ENCODE results near the gene MEI1.

The MEI1 gene

DNA sequence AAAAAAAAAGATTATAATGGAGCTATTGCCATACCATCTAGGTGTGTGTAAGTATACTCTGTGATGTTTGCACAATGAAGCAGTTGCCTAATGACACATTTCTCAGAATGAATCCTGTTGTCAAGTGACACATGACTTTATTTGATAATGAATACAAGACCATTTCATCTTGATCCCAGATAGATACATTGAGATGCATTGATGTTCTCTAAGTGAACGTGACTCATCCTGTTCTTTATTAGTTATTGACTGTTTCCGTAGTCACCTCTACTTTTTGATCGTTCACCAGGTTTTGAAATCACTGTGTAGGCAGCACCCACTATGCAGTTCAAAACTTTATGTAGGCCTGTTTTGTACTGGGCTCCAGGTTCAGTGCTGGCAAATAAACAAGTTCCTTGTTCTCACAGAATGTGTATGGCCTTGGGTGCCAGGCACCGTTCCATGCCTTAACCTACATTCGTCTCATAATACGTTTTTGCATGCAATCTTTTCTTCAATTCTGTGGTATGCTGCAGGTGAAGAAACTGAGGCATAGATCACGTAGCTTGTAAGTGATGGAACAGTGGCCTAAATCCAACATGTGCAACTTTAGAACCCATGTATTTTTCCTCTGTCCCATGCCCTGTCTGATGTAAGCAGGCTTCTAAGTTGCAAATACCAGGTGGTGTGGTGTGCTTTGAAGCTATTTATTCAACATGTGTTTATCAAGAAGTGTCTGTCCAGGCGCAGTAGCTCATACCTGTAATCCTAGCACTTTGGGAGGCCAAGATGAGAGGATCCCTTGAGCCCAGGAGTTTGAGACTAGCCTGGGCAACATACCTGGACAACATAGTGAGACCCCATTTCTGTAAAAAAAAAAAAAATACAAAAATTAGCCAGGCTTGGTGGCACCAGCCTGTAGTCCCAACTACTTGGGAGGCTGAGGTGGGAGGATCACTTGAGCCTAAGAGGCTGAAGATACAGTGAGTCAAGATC is 144.0 kb downstream of the MEI1 start:
- no peak for DNase-seq (ENCODE audit: low spot score)

DNA sequence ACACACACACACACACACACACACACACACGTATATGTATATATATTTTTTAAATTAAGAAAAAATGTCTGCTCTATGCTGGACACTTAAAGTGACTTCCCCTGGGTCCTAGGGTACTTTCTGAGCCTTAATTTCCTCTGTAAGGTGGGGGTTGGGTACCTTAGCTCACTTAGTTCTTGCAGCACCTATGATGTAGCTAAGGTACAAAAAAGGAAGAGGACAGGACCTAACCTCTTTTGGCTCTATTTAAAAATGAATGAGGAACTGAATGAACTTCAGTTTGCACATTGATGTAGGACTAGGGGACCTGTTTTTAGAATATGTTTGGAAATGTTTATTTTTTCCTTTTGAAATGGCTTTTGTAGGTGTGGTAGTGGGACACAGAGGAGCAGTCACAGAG is 144.7 kb downstream of the MEI1 start:
- DNase-seq (ENCODE audit: low spot score): no peak

- no peak for DNase-seq (ENCODE audit: low spot score)
These were observed 145.2 kb downstream of the MEI1 start for GRCh38 chr22:41844513-41844912.

GRCh38 chr22:41845380-41846267 is 146.3 kb downstream of the MEI1 start:
- DNase-seq (ENCODE audit: low spot score): no peak

DNA sequence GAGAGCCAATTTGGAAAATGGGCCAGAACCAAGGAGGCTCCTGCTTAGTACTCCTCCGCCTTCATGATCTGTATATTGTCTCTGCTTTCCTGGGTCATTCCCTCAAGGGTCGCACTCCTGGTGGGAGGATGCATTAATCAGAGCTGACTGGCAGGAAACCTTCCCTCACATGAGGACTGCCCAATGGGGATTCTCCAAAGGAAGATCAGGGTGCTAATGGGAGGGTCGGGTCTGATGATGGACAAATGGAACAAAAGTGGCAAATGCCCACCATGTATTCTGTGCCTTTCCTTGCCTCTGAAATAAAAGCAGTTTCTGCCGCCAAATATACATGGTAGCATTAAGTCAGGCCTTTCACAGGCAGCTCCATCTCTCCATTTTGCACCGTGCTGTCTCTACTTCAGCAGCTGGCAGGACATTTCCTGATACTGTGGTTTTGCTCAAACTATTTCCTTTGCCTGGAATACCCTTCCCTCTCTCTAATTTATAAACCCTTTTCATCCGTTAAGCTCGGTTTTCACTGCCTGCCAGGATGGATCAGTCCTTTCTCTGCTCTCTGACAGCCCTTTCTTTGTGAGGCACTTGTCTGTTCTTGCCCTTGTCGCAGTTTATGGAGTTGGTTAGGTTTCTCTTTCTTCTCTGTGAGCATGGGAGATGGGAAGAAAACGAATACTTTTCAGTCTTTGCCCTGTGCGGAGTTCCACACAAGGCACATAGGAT is 147.1 kb downstream of the MEI1 start:
- no peak for DNase-seq (ENCODE audit: low spot score)

DNA sequence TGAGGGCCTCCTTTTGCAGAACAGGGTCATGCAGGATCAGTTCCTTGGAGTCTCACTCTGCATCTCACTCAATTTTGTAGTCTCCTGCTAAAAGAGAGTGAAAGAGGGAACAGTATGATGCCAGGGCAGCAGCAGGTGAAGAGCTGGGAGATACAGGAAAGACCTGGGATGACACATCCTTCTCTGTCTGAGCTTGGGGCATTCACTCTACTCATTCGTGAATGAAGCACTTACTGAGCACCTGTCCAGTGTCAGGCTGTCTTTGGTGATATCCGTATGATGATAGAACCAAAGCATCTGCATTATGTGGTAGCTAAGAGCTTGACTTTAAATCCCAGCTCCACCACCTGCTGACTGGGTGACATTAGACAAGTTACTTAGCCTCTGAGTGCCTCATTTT is 148.0 kb downstream of the MEI1 start:
- no peak for DNase-seq (ENCODE audit: low spot score)

DNA sequence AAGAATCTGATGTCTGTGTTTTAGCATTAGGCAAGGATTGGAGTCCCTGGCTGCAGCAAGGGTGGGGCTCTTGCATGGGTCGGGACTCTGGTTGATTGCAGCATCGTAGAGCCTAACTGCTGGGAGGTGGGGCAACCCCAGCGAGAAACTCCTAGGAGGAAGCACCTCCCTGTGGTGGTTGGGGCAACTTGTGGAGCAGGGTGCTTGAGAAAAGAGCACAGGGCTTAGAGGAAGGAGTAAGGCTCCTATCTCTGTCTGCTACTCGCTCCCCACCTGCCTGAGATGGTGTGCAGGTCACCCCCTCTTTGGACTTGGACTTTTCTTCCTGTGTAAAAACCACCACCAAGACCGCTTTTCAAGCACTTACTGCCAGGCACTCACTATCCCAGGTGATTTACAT is 149.2 kb downstream of the MEI1 start:
- no peak for DNase-seq (ENCODE audit: low spot score)

Data from ecto neural progenitor cell (in vitro differentiated cells).